H1 (cell line): ENCODE data around the gene POPDC2. TPM values are rescaled to one million over a fixed set of nuclear protein-coding genes. Genes with fewer than 3 reads are reported as not detected.

Experiments used
- CTCF ChIA-PET: fragments of 300-600 bp; sonication (Branson Sonifier 250); formaldehyde crosslinking; loops from one replicate; lab custom pipeline; 2021; ENCODE audit not compliant: partially characterized antibody; lab: Charles Lee
- POLR2A ChIA-PET: fragments of 300-600 bp; sonication (Branson Sonifier 250); formaldehyde crosslinking; loops from one replicate; lab custom pipeline; 2021; ENCODE audit warnings: inconsistent platforms; ENCODE audit not compliant: partially characterized antibody; lab: Charles Lee
- DNase-seq, 2 experiments: peaks; one replicate each; pipeline versions ENCODE4 v3.0.0 to v3.0.0-alpha.2; 2010 to 2022; ENCODE audit warnings: low spot score in 2 of 2, low read depth in 1 of 2, mixed read lengths in 1 of 2
- FAIRE-seq: peaks from 2 replicates; lab custom pipeline; 2011; peaks lifted over from hg19 to GRCh38; lab: Jason Lieb, UNC
- H2AFZ ChIP-seq: 2 replicates; pipeline ENCODE4 v1.8.1; 2012; ENCODE audit warnings: low read length, inconsistent platforms
- H2AK5ac ChIP-seq: 2 replicates; pipeline ENCODE4 v1.6.1; 2013; ENCODE audit warnings: low read depth, low read length
- H2BK120ac ChIP-seq: replicated peaks from 2 replicates; pipeline ENCODE3; 2013; ENCODE audit warnings: low read depth, low read length, inconsistent platforms
- H2BK12ac ChIP-seq: 2 replicates; pipeline ENCODE4 v1.6.1; 2013; ENCODE audit warnings: low read depth, low read length
- H2BK15ac ChIP-seq: 2 replicates; pipeline ENCODE4 v1.6.1; 2013; ENCODE audit warnings: low read length
- H2BK20ac ChIP-seq: 2 replicates; pipeline ENCODE4 v1.6.1; 2013; ENCODE audit warnings: low read length
- H2BK5ac ChIP-seq: 2 replicates; pipeline ENCODE4 v1.6.1; 2013; ENCODE audit warnings: low read depth, low read length
- H3K14ac ChIP-seq: 2 replicates; pipeline ENCODE4 v1.6.1; 2013; ENCODE audit warnings: inconsistent platforms; ENCODE audit not compliant: insufficient read length
- H3K18ac ChIP-seq: 2 replicates; pipeline ENCODE4 v1.6.1; 2013; ENCODE audit warnings: low read length; ENCODE audit errors: extremely low read depth
- H3K23ac ChIP-seq: 2 replicates; pipeline ENCODE4 v1.6.1; 2013; ENCODE audit warnings: inconsistent platforms; ENCODE audit not compliant: insufficient read length
- H3K23me2 ChIP-seq: 2 replicates; pipeline ENCODE4 v1.6.1; 2013; ENCODE audit warnings: low read depth, low read length
- H3K27ac ChIP-seq: 2 replicates; pipeline ENCODE4 v1.6.1; 2011; ENCODE audit warnings: low read depth, low read length, inconsistent platforms
- H3K27me3 ChIP-seq, 4 experiments: replicated peaks in 1 of 4; 1 replicate in 1 of 4; 2 replicates in 3 of 4; pipeline versions ENCODE4 v1.6.1 to v1.8.1; 2011 to 2013; ENCODE audit warnings: low read length in 3 of 4, mild to moderate bottlenecking in 3 of 4, inconsistent platforms in 2 of 4, mixed read lengths in 2 of 4, moderate library complexity in 1 of 4; ENCODE audit not compliant: control insufficient read depth in 3 of 4, insufficient read depth in 3 of 4; ENCODE audit errors: extremely low read depth in 1 of 4
- H3K36me3 ChIP-seq, 4 experiments: 2 replicates each; pipeline versions ENCODE4 v1.6.1 to v1.8.1; 2011 to 2013; ENCODE audit warnings: mild to moderate bottlenecking in 4 of 4, low read length in 3 of 4, moderate library complexity in 2 of 4, control low read depth in 1 of 4, inconsistent platforms in 1 of 4; ENCODE audit not compliant: insufficient read depth in 4 of 4, control insufficient read depth in 2 of 4
- H3K4ac ChIP-seq: replicated peaks from 2 replicates; pipeline ENCODE3; 2013; ENCODE audit warnings: low read length, low read depth, mixed read lengths, inconsistent platforms; ENCODE audit not compliant: insufficient read length
- H3K4me1 ChIP-seq, 4 experiments: replicated peaks in 1 of 4; 1 replicate in 1 of 4; 2 replicates in 3 of 4; pipeline versions ENCODE4 v1.6.1 to v1.8.1; 2011 to 2013; ENCODE audit warnings: low read length in 3 of 4, inconsistent platforms in 2 of 4, mixed read lengths in 1 of 4; ENCODE audit not compliant: insufficient read depth in 4 of 4, control insufficient read depth in 3 of 4
- H3K4me2 ChIP-seq, 2 experiments: 2 replicates each; pipeline versions ENCODE4 v1.6.1 to v1.8.1; 2011 to 2013; ENCODE audit warnings: low read depth in 2 of 2, low read length in 2 of 2, control low read depth in 1 of 2, inconsistent platforms in 1 of 2, mild to moderate bottlenecking in 1 of 2; ENCODE audit not compliant: insufficient read depth in 1 of 2
- H3K4me3 ChIP-seq, 4 experiments: fragments of 200-600, 300-600 bp in 1 of 4; sonication (generic), shearing (Covaris generic), sonication (Bioruptor Twin) in 1 of 4; 2 replicates each; pipeline versions ENCODE4 v1.5.1 to v1.8.1; 2011 to 2016; ENCODE audit warnings: low read length in 4 of 4, low read depth in 3 of 4, control low read depth in 2 of 4, inconsistent platforms in 2 of 4, mild to moderate bottlenecking in 2 of 4, mixed read lengths in 1 of 4, moderate library complexity in 1 of 4; ENCODE audit not compliant: insufficient read depth in 2 of 4; ENCODE audit errors: extremely low read depth in 1 of 4
- H3K56ac ChIP-seq: replicated peaks from 2 replicates; pipeline ENCODE3; 2013; ENCODE audit warnings: low read depth, mild to moderate bottlenecking, mixed read lengths, low read length, inconsistent platforms; ENCODE audit not compliant: insufficient read length
- H3K79me1 ChIP-seq: 2 replicates; pipeline ENCODE4 v1.6.1; 2013; ENCODE audit warnings: low read depth, low read length, control low read depth
- H3K79me2 ChIP-seq, 2 experiments: 2 replicates each; pipeline versions ENCODE4 v1.6.1 to v1.8.1; 2012 to 2013; ENCODE audit warnings: low read length in 2 of 2, mild to moderate bottlenecking in 2 of 2, inconsistent platforms in 1 of 2; ENCODE audit not compliant: insufficient read depth in 2 of 2, control insufficient read depth in 1 of 2
- H3K9ac ChIP-seq, 4 experiments: replicated peaks in 1 of 4; 1 replicate in 1 of 4; 2 replicates in 3 of 4; pipeline versions ENCODE4 v1.6.1 to v1.8.1; 2011 to 2013; ENCODE audit warnings: low read depth in 3 of 4, low read length in 3 of 4, control low read depth in 2 of 4, mild to moderate bottlenecking in 2 of 4, moderate library complexity in 2 of 4, inconsistent platforms in 1 of 4; ENCODE audit errors: extremely low read depth in 1 of 4
- H3K9me3 ChIP-seq, 2 experiments: 2 replicates each; pipeline versions ENCODE4 v1.6.1 to v1.8.1; 2012 to 2013; ENCODE audit warnings: mild to moderate bottlenecking in 2 of 2, moderate library complexity in 2 of 2, control low read depth in 1 of 2, inconsistent platforms in 1 of 2, low read depth in 1 of 2, low read length in 1 of 2, mixed read lengths in 1 of 2; ENCODE audit not compliant: insufficient read depth in 2 of 2
- H4K20me1 ChIP-seq, 2 experiments: replicated peaks in 1 of 2; 2 replicates each; pipeline versions ENCODE3 to v1.8.1; 2011 to 2013; ENCODE audit warnings: inconsistent platforms in 2 of 2, low read length in 2 of 2, mild to moderate bottlenecking in 1 of 2; ENCODE audit not compliant: insufficient read depth in 2 of 2, control insufficient read depth in 1 of 2
- H4K5ac ChIP-seq: 2 replicates; pipeline ENCODE4 v1.6.1; 2013; ENCODE audit warnings: low read length, low read depth, mixed read lengths, inconsistent platforms; ENCODE audit not compliant: insufficient read length
- H4K8ac ChIP-seq: 2 replicates; pipeline ENCODE4 v1.8.0; 2013; ENCODE audit warnings: mild to moderate bottlenecking, moderate library complexity, low read length, inconsistent platforms; ENCODE audit not compliant: insufficient read depth; ENCODE audit errors: extremely low read depth
- H4K91ac ChIP-seq: replicated peaks from 2 replicates; pipeline ENCODE3; 2013; ENCODE audit warnings: low read length, mixed read lengths, inconsistent platforms; ENCODE audit not compliant: insufficient read length
- ASH2L ChIP-seq: fragments of 200-600, 300-600 bp; sonication (generic); IDR thresholded peaks from one replicate; pipeline ENCODE4 v1.7.1; 2017; ENCODE audit warnings: low read length
- BCL11A ChIP-seq, 2 experiments: IDR thresholded peaks; one replicate each; pipeline ENCODE4 v1.6.1; 2011; ENCODE audit warnings: low read depth in 2 of 2, low read length in 2 of 2, mild to moderate bottlenecking in 2 of 2
- CBX8 ChIP-seq: fragments of 300-800, 300-1000 bp; sonication (generic); IDR thresholded peaks from 2 replicates; pipeline ENCODE4 v1.7.1; 2016; ENCODE audit warnings: low read depth, low read length, borderline replicate concordance
- CHD1 ChIP-seq: IDR thresholded peaks from 2 replicates; pipeline ENCODE4 v1.6.1; 2012; ENCODE audit warnings: low read depth, low read length, improper control_type of control experiment
- CHD2 ChIP-seq: IDR thresholded peaks from 2 replicates; pipeline ENCODE4 v1.6.1; 2012; ENCODE audit warnings: low read length, improper control_type of control experiment
- EZH2 ChIP-seq: fragments of 200-600 bp; sonication (generic); IDR thresholded peaks from 2 replicates; pipeline ENCODE4 v1.7.1; 2012; ENCODE audit warnings: low read depth, mild to moderate bottlenecking, moderate library complexity, low read length, inconsistent platforms; ENCODE audit not compliant: severe bottlenecking
- GABPA ChIP-seq: IDR thresholded peaks from 2 replicates; pipeline ENCODE4 v1.6.1; 2011; ENCODE audit warnings: mild to moderate bottlenecking, low read length, moderate library complexity, borderline replicate concordance; ENCODE audit not compliant: insufficient read depth
- PHF8 ChIP-seq: fragments of 200-600 bp; sonication (generic); conservative IDR thresholded peaks from 2 replicates; pipeline ENCODE4 v1.7.1; 2012; ENCODE audit warnings: low read depth, mild to moderate bottlenecking, inconsistent platforms, low read length, moderate library complexity
- RAD21 ChIP-seq, 2 experiments: IDR thresholded peaks in 1 of 2; conservative IDR thresholded peaks in 1 of 2; 2 replicates each; pipeline ENCODE4 v1.6.1; 2011; ENCODE audit warnings: low read depth in 2 of 2, low read length in 2 of 2, improper control_type of control experiment in 1 of 2, inconsistent platforms in 1 of 2, mild to moderate bottlenecking in 1 of 2, moderate library complexity in 1 of 2
- RFX5 ChIP-seq: IDR thresholded peaks from 2 replicates; pipeline ENCODE4 v1.6.1; 2011; ENCODE audit warnings: low read depth, low read length, improper control_type of control experiment, borderline replicate concordance
- SAP30 ChIP-seq: fragments of 300-600 bp; sonication (generic); IDR thresholded peaks from 2 replicates; pipeline ENCODE4 v1.7.1; 2012; ENCODE audit warnings: low read length, moderate library complexity, mild to moderate bottlenecking, inconsistent platforms; ENCODE audit not compliant: insufficient read depth, insufficient replicate concordance
- SIX5 ChIP-seq: IDR thresholded peaks from 2 replicates; pipeline ENCODE4 v1.6.1; 2011; ENCODE audit warnings: mild to moderate bottlenecking, low read depth, low read length
- YY1 ChIP-seq: IDR thresholded peaks from 2 replicates; pipeline ENCODE4 v1.6.1; 2011; ENCODE audit warnings: low read depth, mild to moderate bottlenecking, low read length
- ZNF274 ChIP-seq: IDR thresholded peaks from 2 replicates; pipeline ENCODE4 v1.7.0; 2012; ENCODE audit warnings: low read length, borderline replicate concordance; ENCODE audit errors: extremely low read depth
- WGBS, 2 experiments: shearing (Covaris generic) in 1 of 2; methylation state at CpG; one replicate each; pipeline versions ENCODE4 v1.1.6 to v1.1.7; 2013 to 2015; ENCODE audit warnings: low lambda C conversion rate in 2 of 2, mixed read lengths in 2 of 2, inconsistent platforms in 1 of 2, low coverage in 1 of 2, missing lambda C conversion rate in 1 of 2; ENCODE audit not compliant: insufficient replicate concordance in 2 of 2, insufficient coverage in 1 of 2, insufficient read length in 1 of 2; ENCODE audit errors: extremely low coverage in 1 of 2, missing lambda C conversion rate in 1 of 2; 5-methylcytosine and 5-hydroxymethylcytosine counted together
- polyA plus RNA-seq, 7 experiments: library from polyadenylated mRNA; depleted of rRNA in 3 of 7; stranded (reverse) in 5 of 7; unstranded in 2 of 7; fragments of >200 nt in 5 of 7; fragments of 200-250 nt in 2 of 7; gene quantifications; 1 replicate in 5 of 7; 2 replicates in 1 of 7; 4 replicates in 1 of 7; pipeline versions ENCODE4 v1.2.1 to v1.2.3, GENCODE V29; 2011 to 2013; ENCODE audit warnings: missing spikeins in 2 of 7, mixed read lengths in 2 of 7
- total RNA-seq: library from RNA; stranded (reverse); fragmentation: NEBNext Ultra II Directional; extraction: Animal tissue kit (Norgen Biotek cat#: 25700); gene quantifications from 2 replicates; pipeline ENCODE4 v1.2.1, GENCODE V29; 2021

POPDC2 gene
- total and polyA plus RNA-seq, 2 of the 8 experiments (the other 6 are each of a cell fraction or from before 2014, with no cell fraction given) = 0.65 to 1.1 TPM

DNA sequence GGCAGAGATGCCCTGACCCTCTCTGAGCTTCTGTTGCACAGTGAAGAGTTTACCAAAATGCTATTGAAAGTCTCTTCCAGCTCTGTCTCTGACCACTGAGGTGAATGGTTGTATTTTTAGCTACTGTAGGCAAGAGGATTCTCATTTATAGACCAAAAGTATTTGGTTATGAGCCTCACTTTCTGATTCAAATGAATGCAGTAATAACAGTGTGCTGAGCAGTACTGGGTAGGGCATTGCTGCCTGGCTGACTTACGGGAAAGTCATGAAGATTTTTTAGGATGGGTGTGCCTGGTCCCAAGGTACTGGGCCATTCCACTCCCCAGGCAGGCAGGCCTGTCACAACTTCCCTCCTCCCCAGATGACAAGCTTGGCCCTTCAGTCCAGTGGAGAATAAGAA, 47.2 kb downstream of the POPDC2 start:
- DNase-seq (no peak), FAIRE-seq (no peak)
- H3K23me2 ChIP-seq = no peaks in the 10 kb centered on the region
- no peak overlapping the region for H2BK15ac ChIP-seq
- H4K8ac ChIP-seq = no peak overlapping the region
- no peaks in the 10 kb centered on the region for H3K9me3 ChIP-seq
- no peak overlapping the region for H2BK20ac ChIP-seq
- no peak overlapping the region for H2AK5ac ChIP-seq
- no peak overlapping the region for H3K4me3 ChIP-seq
- H3K9ac ChIP-seq = no peak overlapping the region
- 100% methylated on average over 1 of the region's 1 CpG; no CpG with 5 or more reads in 1 of the 2 experiments for WGBS, 2 experiments
- H2BK12ac ChIP-seq = no peak overlapping the region
- no peaks in the 10 kb centered on the region for H3K79me1 ChIP-seq
- H3K4me2 ChIP-seq = no peak overlapping the region
- no peak overlapping the region for H3K56ac ChIP-seq
- no peak overlapping the region for H3K4ac ChIP-seq
- H2BK120ac ChIP-seq = no peak overlapping the region
- no peak overlapping the region for H2BK5ac ChIP-seq
- H4K5ac ChIP-seq = no peak overlapping the region
- ChIA-PET POLR2A (interaction anchor here (1.4 kb wide), 1 partner anchor 14 kb away, joined by 4 read pairs; no protein-coding TSS in a partner anchor), CTCF (interaction anchor here (1.0 to 4.3 kb wide), 6 partner anchors 13 to 132 kb away, joined by 3 to 32 read pairs (median 4); no protein-coding TSS in a partner anchor)
- H3K14ac ChIP-seq = no peak overlapping the region
- no peak overlapping the region for H3K27ac ChIP-seq
- no peaks in the 10 kb centered on the region for H4K20me1 ChIP-seq
- no peak overlapping the region for H3K18ac ChIP-seq
- no peaks in the 10 kb centered on the region; a peak in 1 of 7 replicates for H3K4me1 ChIP-seq
- H4K91ac ChIP-seq = no peak overlapping the region
- no peak overlapping the region for H3K23ac ChIP-seq
- no peak overlapping the region for H2AFZ ChIP-seq
- no peaks in the 10 kb centered on the region for H3K79me2 ChIP-seq
- no peaks in the 10 kb centered on the region for H3K27me3 ChIP-seq
- no peaks in the 10 kb centered on the region for H3K36me3 ChIP-seq
- TF ChIP-seq GABPA = no peak
- TF ChIP-seq SIX5 = no peak
- TF ChIP-seq RAD21 (IDR thresholded peaks at IDR 0.05 in 1 of 2, conservative IDR thresholded peaks at IDR 0.05 in 1 of 2; ENCODE audit: low read depth in 2 of 2, low read length in 2 of 2) = no peak
- no peak for TF ChIP-seq CHD1
- no peak for TF ChIP-seq EZH2
- TF ChIP-seq RFX5 = no peak
- TF ChIP-seq PHF8 = no peak
- TF ChIP-seq YY1 = no peak
- no peak for TF ChIP-seq BCL11A (IDR thresholded peaks at IDR 0.05; ENCODE audit: low read depth in 2 of 2, low read length in 2 of 2)
- no peak for TF ChIP-seq CHD2
- TF ChIP-seq ASH2L = no peak
- TF ChIP-seq SAP30 = no peak
- TF ChIP-seq ZNF274 = no peak
- no peak for TF ChIP-seq CBX8
